ENCODE data around the gene DGKG.

The DGKG gene

DNA sequence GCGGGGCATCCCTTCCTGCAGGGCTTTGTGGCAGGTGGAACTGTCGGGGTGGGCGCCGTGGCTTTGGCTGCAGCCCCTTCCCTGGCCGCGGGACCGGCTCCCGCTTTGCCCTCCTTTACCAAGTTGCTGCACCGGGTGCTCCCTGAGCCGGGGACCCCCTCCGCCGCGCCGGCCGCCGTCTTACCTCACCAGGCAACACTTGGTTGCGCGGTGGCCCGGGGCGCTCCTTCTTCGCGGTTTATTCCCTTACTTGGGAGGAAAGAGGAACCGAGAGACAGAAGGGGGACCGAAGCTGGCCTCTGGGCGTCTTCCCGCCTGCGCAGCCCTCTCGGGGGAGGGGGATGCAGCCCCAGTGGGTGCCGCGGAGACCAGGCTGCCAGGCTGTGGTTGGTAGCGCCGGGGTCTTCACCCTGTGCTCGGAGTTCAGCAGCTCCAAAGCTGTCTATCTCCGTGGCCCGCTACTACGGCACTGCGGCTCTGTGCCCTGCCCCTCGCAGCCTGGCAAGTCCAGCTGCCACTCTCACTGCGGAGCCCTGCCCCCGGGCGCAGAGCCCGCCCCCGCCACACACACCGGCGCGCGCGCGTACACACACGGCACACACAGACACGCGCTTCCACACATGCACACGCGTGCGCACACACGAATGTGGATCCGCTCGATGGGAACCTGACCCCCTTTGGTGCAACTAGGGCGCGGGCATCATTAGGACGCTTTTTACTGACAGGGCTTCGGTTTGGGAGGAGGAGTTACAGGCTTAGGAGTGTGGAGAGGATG is at the start of gene DGKG:
Gene DGKG, minus strand, starts transcription at position 473 of the 775 bp plus-strand sequence. CDS start 41,775 bp downstream, outside the sequence.
- Histone ChIP-seq H3K4me3 (ENCODE audit: low read depth, low read length) (peak within 1 kb of the TSS; percentile 76), H3K4me1 (ENCODE audit: control insufficient read depth, insufficient read depth, low read length, unreplicated experiment) (no peaks in the 10 kb centered on the region), H3K36me3 (ENCODE audit: insufficient read depth, low read length) (no peaks in the 10 kb centered on the region), H2AFZ (ENCODE audit: low read length, unreplicated experiment) (peak within 1 kb of the TSS; percentile 47), H3K27ac (ENCODE audit: low read depth, low read length) (no peak within 1 kb of the TSS), H3K27me3 (ENCODE audit: insufficient read depth, low read length) (peaks cover 73% of the 10 kb centered on the region), H3K79me2 (ENCODE audit: control insufficient read depth, insufficient read depth, low read length, unreplicated experiment) (no peaks in the 10 kb centered on the region)

DNA sequence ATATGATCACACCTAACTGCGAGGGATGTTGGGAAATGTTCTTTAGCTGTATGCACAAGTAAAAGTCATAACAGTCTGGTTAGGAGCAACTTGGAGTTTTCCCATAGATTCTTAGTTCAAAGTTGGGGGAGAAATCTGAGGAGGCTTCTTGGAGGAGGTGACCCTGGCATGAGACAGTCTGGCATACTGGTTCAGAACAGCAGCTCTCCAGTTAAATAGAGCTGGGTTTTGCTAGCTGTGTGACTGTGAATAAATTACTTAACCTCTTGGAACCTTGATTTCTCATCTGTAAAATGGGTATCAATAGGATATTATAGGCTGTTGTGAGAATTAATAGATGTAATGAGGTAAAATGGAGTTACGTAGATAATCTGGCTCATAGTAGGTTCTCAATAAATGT is 49.1 kb upstream of the DGKG start:
- H3K36me3 ChIP-seq (ENCODE audit: insufficient read depth, low read length): no peaks in the 10 kb centered on the region
- H3K4me1 ChIP-seq (ENCODE audit: control insufficient read depth, insufficient read depth, low read length, unreplicated experiment): peaks cover 25% of the 10 kb centered on the region
- no peaks in the 10 kb centered on the region for H3K79me2 ChIP-seq (ENCODE audit: control insufficient read depth, insufficient read depth, low read length, unreplicated experiment)
- no peak overlapping the region for H3K4me3 ChIP-seq (ENCODE audit: low read depth, low read length)
- H2AFZ ChIP-seq (ENCODE audit: low read length, unreplicated experiment): no peak overlapping the region
- no peak overlapping the region for H3K27ac ChIP-seq (ENCODE audit: low read depth, low read length)
- H3K27me3 ChIP-seq (ENCODE audit: insufficient read depth, low read length): peaks cover 13% of the 10 kb centered on the region; the same call in 1 of the 2 replicates

DNA sequence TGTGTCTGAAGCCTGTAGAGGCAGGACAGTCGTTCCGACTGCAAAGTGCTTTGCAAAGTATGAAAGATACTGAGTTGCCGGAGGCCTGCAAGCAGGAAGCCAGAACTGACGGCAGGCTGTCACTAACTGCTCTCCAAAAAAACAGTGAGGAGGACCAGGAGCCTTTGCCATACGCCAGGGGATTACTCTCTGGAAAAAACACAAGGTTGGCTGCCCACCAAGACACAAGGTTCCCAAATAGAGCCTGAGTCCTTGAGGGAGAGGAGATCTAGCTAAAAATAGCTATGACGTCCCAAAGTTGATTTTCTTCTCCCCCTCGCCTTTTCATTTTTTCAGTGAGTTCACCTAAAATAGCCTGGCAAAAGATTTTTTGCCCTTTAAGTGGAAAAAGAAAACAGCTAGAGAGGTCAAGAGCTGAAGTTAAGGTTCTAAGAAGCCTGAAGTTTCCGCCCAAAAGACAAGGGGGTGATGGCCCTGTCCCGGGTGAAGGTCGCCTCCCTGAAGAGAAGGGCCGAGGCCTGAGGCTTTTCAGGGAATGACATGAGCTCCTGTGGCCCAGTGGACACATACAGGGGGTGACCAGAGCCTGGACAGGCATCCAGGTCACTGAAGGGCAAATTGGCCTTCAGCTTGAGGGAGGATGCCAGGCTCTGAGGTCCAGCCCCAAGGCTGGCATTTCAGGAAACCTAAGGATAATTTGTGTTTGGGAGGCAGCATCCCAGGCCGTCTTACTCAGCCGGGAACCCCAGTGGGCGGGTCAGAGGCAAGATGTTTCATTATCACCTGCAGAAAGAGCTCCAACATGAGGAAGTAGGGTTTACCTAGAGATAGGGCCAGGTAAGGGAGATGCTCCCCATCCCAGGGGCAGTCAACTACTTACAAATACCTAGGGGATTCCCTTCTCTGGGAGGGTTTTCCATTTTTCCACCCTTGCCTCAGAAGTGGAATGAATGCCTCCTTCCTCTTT is 44.9 kb upstream of the DGKG start:
- no peaks in the 10 kb centered on the region for H3K36me3 ChIP-seq (ENCODE audit: insufficient read depth, low read length)
- H3K4me1 ChIP-seq (ENCODE audit: control insufficient read depth, insufficient read depth, low read length, unreplicated experiment): no peaks in the 10 kb centered on the region
- H2AFZ ChIP-seq (ENCODE audit: low read length, unreplicated experiment): no peak overlapping the region
- H3K27ac ChIP-seq (ENCODE audit: low read depth, low read length): no peak overlapping the region
- peaks cover 13% of the 10 kb centered on the region; the same call in 1 of the 2 replicates for H3K27me3 ChIP-seq (ENCODE audit: insufficient read depth, low read length)
- H3K79me2 ChIP-seq (ENCODE audit: control insufficient read depth, insufficient read depth, low read length, unreplicated experiment): no peaks in the 10 kb centered on the region
- no peak overlapping the region for H3K4me3 ChIP-seq (ENCODE audit: low read depth, low read length)

GRCh38 chr3:186401556-186401955 is 39.5 kb upstream of the DGKG start:
- Histone ChIP-seq H3K4me3 (ENCODE audit: low read depth, low read length) (no peak overlapping the region), H3K36me3 (ENCODE audit: insufficient read depth, low read length) (no peaks in the 10 kb centered on the region), H3K79me2 (ENCODE audit: control insufficient read depth, insufficient read depth, low read length, unreplicated experiment) (no peaks in the 10 kb centered on the region), H3K27me3 (ENCODE audit: insufficient read depth, low read length) (peaks cover 15% of the 10 kb centered on the region; the same call in 1 of the 2 replicates), H3K4me1 (ENCODE audit: control insufficient read depth, insufficient read depth, low read length, unreplicated experiment) (peaks cover 4% of the 10 kb centered on the region), H3K27ac (ENCODE audit: low read depth, low read length) (no peak overlapping the region), H2AFZ (ENCODE audit: low read length, unreplicated experiment) (no peak overlapping the region)

- H3K4me1 ChIP-seq (ENCODE audit: control insufficient read depth, insufficient read depth, low read length, unreplicated experiment): peaks cover 4% of the 10 kb centered on the region
- no peaks in the 10 kb centered on the region for H3K79me2 ChIP-seq (ENCODE audit: control insufficient read depth, insufficient read depth, low read length, unreplicated experiment)
- H3K27me3 ChIP-seq (ENCODE audit: insufficient read depth, low read length): peaks cover 15% of the 10 kb centered on the region; the same call in 1 of the 2 replicates
- no peak overlapping the region for H2AFZ ChIP-seq (ENCODE audit: low read length, unreplicated experiment)
- no peak overlapping the region for H3K27ac ChIP-seq (ENCODE audit: low read depth, low read length)
- H3K36me3 ChIP-seq (ENCODE audit: insufficient read depth, low read length): no peaks in the 10 kb centered on the region
- H3K4me3 ChIP-seq (ENCODE audit: low read depth, low read length): no peak overlapping the region
Measured at GRCh38 chr3:186400662-186401061, 38.6 kb upstream of the DGKG start.

GRCh38 chr3:186400026-186400425 is 38.0 kb upstream of the DGKG start:
- no peak overlapping the region for H3K4me3 ChIP-seq (ENCODE audit: low read depth, low read length)
- H3K27me3 ChIP-seq (ENCODE audit: insufficient read depth, low read length): peaks cover 15% of the 10 kb centered on the region; the same call in 1 of the 2 replicates
- H3K79me2 ChIP-seq (ENCODE audit: control insufficient read depth, insufficient read depth, low read length, unreplicated experiment): no peaks in the 10 kb centered on the region
- no peak overlapping the region for H3K27ac ChIP-seq (ENCODE audit: low read depth, low read length)
- no peaks in the 10 kb centered on the region for H3K36me3 ChIP-seq (ENCODE audit: insufficient read depth, low read length)
- peaks cover 4% of the 10 kb centered on the region for H3K4me1 ChIP-seq (ENCODE audit: control insufficient read depth, insufficient read depth, low read length, unreplicated experiment)
- H2AFZ ChIP-seq (ENCODE audit: low read length, unreplicated experiment): no peak overlapping the region

DNA sequence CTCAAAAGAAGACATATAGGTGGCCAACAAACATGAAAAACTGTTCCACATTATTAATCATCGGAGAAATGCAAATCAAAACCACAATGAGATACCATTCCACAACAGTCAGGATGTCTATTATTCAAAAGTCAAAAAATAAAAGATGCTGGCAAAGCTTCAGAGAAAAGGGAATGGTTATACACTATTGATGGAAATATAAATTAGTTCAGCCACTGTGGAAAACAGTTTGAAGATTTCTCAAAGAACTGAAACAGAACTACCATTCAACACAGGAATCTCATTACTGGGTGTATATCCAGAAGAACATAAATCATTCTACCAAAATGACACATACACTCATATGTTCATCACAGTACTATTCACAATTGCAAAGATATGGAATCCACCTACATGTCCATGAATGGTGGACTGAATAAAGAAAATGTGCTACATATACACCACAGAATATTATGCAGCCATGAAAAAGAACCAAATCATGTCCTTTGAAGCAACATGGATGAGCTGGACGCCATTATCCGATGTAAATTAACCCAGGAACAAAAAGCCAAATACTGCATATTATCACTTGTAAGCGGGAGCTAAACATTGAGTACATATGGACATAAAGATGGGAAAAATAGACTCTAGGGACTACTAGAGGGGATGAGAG is 32.7 kb upstream of the DGKG start:
- Histone ChIP-seq H2AFZ (ENCODE audit: low read length, unreplicated experiment) (no peak overlapping the region), H3K4me1 (ENCODE audit: control insufficient read depth, insufficient read depth, low read length, unreplicated experiment) (no peaks in the 10 kb centered on the region), H3K27ac (ENCODE audit: low read depth, low read length) (no peak overlapping the region), H3K36me3 (ENCODE audit: insufficient read depth, low read length) (no peaks in the 10 kb centered on the region), H3K79me2 (ENCODE audit: control insufficient read depth, insufficient read depth, low read length, unreplicated experiment) (no peaks in the 10 kb centered on the region), H3K4me3 (ENCODE audit: low read depth, low read length) (no peak overlapping the region), H3K27me3 (ENCODE audit: insufficient read depth, low read length) (peaks cover 44% of the 10 kb centered on the region)

- Histone ChIP-seq H3K27me3 (ENCODE audit: insufficient read depth, low read length) (peaks cover 12% of the 10 kb centered on the region), H3K4me3 (ENCODE audit: low read depth, low read length) (no peak overlapping the region), H3K4me1 (ENCODE audit: control insufficient read depth, insufficient read depth, low read length, unreplicated experiment) (no peaks in the 10 kb centered on the region), H3K36me3 (ENCODE audit: insufficient read depth, low read length) (no peaks in the 10 kb centered on the region), H2AFZ (ENCODE audit: low read length, unreplicated experiment) (no peak overlapping the region), H3K79me2 (ENCODE audit: control insufficient read depth, insufficient read depth, low read length, unreplicated experiment) (no peaks in the 10 kb centered on the region), H3K27ac (ENCODE audit: low read depth, low read length) (no peak overlapping the region)
Measured at GRCh38 chr3:186386883-186387560, 25.0 kb upstream of the DGKG start.

GRCh38 chr3:186385856-186386602 is 24.0 kb upstream of the DGKG start:
- no peaks in the 10 kb centered on the region for H3K36me3 ChIP-seq (ENCODE audit: insufficient read depth, low read length)
- H2AFZ ChIP-seq (ENCODE audit: low read length, unreplicated experiment): no peak overlapping the region
- H3K4me3 ChIP-seq (ENCODE audit: low read depth, low read length): no peak overlapping the region
- no peaks in the 10 kb centered on the region for H3K4me1 ChIP-seq (ENCODE audit: control insufficient read depth, insufficient read depth, low read length, unreplicated experiment)
- peaks cover 8% of the 10 kb centered on the region for H3K27me3 ChIP-seq (ENCODE audit: insufficient read depth, low read length)
- no peak overlapping the region for H3K27ac ChIP-seq (ENCODE audit: low read depth, low read length)
- H3K79me2 ChIP-seq (ENCODE audit: control insufficient read depth, insufficient read depth, low read length, unreplicated experiment): no peaks in the 10 kb centered on the region
